OCI-LY7 (cell line): Measurements from ENCODE around the gene APOL6. TPM values are rescaled to one million over a fixed set of nuclear protein-coding genes. Genes with fewer than 3 reads are reported as not detected.

Source experiments
- BruUV-seq: library from RNA; stranded (reverse); fragments of 400-500 nt; replicated peaks from 2 replicates; lab custom pipeline; 2021; lab: Mats Ljungman, UMichigan
- CTCF ChIA-PET: fragments of 300-600 bp; sonication (Branson Sonifier 250); formaldehyde crosslinking; loops from one replicate; lab custom pipeline; 2022; ENCODE audit warnings: antibody characterized with exemption; ENCODE audit not compliant: unreplicated experiment; lab: Charles Lee
- POLR2A ChIA-PET: fragments of 300-600 bp; sonication (Branson Sonifier 250); formaldehyde crosslinking; loops from one replicate; lab custom pipeline; 2022; ENCODE audit warnings: antibody characterized with exemption; lab: Charles Lee
- DNase-seq: peaks from one replicate; pipeline ENCODE4 v3.0.0-alpha.2; 2015; ENCODE audit warnings: low spot score
- H2AFZ ChIP-seq: fragments of 200-600 bp; sonication (generic), shearing (Covaris generic); 2 replicates; pipeline ENCODE4 v1.6.1; 2014; ENCODE audit warnings: mild to moderate bottlenecking, antibody characterized with exemption, low read length, moderate library complexity
- H3K27ac ChIP-seq: fragments of 200-600 bp; sonication (generic); 2 replicates; pipeline ENCODE4 v1.5.1; 2014; ENCODE audit warnings: mixed run types, low read depth, mild to moderate bottlenecking, moderate library complexity, low read length, inconsistent platforms; ENCODE audit not compliant: poor library complexity, severe bottlenecking
- H3K36me3 ChIP-seq: fragments of 200-600 bp; sonication (generic); 2 replicates; pipeline ENCODE4 v1.6.1; 2014; ENCODE audit warnings: mild to moderate bottlenecking, antibody characterized with exemption, low read length, moderate library complexity, mixed read lengths; ENCODE audit not compliant: insufficient read depth
- H3K4me1 ChIP-seq: fragments of 200-600 bp; sonication (generic); 2 replicates; pipeline ENCODE4 v1.5.1; 2014; ENCODE audit warnings: mild to moderate bottlenecking, low read length; ENCODE audit not compliant: insufficient read depth, poor library complexity, severe bottlenecking
- H3K4me2 ChIP-seq: fragments of 200-600 bp; sonication (generic); 2 replicates; pipeline ENCODE4 v1.6.1; 2014; ENCODE audit warnings: mild to moderate bottlenecking, low read length
- H3K4me3 ChIP-seq: fragments of 200-600 bp; sonication (generic); 2 replicates; pipeline ENCODE4 v1.5.1; 2014; ENCODE audit warnings: mild to moderate bottlenecking, low read depth, low read length; ENCODE audit not compliant: poor library complexity, severe bottlenecking
- H3K79me2 ChIP-seq: fragments of 200-600 bp; sonication (generic); 2 replicates; pipeline ENCODE4 v1.6.1; 2016; ENCODE audit warnings: low read depth, mild to moderate bottlenecking, low read length, moderate library complexity, mixed read lengths; ENCODE audit not compliant: insufficient read depth
- H3K9me2 ChIP-seq: fragments of 200-600 bp; sonication (generic); 2 replicates; pipeline ENCODE4 v1.6.1; 2016; ENCODE audit warnings: mild to moderate bottlenecking, low read length, mixed read lengths; ENCODE audit not compliant: insufficient read depth
- H3K9me3 ChIP-seq: fragments of 200-600 bp; sonication (generic); 2 replicates; pipeline ENCODE4 v1.6.1; 2014; ENCODE audit warnings: mild to moderate bottlenecking, mixed run types, low read length, mixed read lengths
- H4K20me1 ChIP-seq: fragments of 200-600 bp; sonication (generic); 2 replicates; pipeline ENCODE4 v1.6.1; 2014; ENCODE audit warnings: mild to moderate bottlenecking, antibody characterized with exemption, low read length, moderate library complexity, mixed read lengths; ENCODE audit not compliant: insufficient read depth
- EZH2phosphoT487 ChIP-seq: fragments of 200-600 bp; sonication (generic); IDR thresholded peaks from 2 replicates; pipeline ENCODE4 v1.6.1; 2018; ENCODE audit warnings: low read depth, borderline replicate concordance, mild to moderate bottlenecking, mixed run types, antibody characterized with exemption, low read length, moderate library complexity, mixed read lengths
- intact Hi-C: fragments of 100-400 bp; cut with micrococcal nuclease; formaldehyde crosslinking; loops from one replicate; pipeline ENCODE4 v1.10.0; 2022; ENCODE audit not compliant: unreplicated experiment
- total RNA-seq, 2 experiments: library from RNA; depleted of rRNA in 1 of 2; stranded (reverse); fragments of >200 nt in 1 of 2; shearing (Covaris generic) in 1 of 2; gene quantifications; 2 replicates each; pipeline ENCODE4 v1.2.3, GENCODE V29; 2014 to 2022
- TF ChIP-seq, protein P1 (sequence below): fragments of 200-600 bp; sonication (generic); conservative IDR thresholded peaks from 2 replicates; pipeline ENCODE4 v1.5.1; 2014; ENCODE audit warnings: mild to moderate bottlenecking, antibody characterized with exemption, low read length, moderate library complexity, mixed read lengths

APOL6 gene
- total RNA-seq, 2 experiments from 2014 or later: 22.0 to 27.8 TPM

DNA sequence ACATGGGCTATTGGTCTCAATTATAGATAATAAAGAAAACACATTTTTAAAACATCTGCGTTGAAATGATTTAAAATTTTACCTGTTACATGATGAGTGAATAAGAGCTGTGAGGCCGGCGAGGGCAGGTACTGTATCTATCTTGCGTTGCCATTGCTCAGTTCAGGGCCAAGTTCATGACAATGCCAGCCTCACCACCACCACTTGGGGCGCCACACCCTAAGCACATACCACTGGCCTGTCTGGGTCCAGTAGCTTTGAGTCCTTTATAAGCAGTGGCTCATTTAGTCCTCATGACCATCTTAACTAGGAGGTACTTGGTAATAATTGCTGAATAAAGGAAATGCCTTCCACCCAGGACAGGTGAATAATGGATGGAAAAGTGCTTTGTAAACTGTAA, 16.6 kb upstream of the APOL6 start:
- no peak overlapping the region for H3K27ac ChIP-seq
- no peaks in the 10 kb centered on the region; the same call in 1 of the 2 replicates for H3K36me3 ChIP-seq
- H3K79me2 ChIP-seq: no peaks in the 10 kb centered on the region
- no peak overlapping the region for H3K4me2 ChIP-seq
- no peaks in the 10 kb centered on the region for H4K20me1 ChIP-seq
- no peaks in the 10 kb centered on the region for H3K9me2 ChIP-seq
- DNase-seq: peak; percentile 79
- H3K4me1 ChIP-seq: peaks cover 41% of the 10 kb centered on the region
- H3K4me3 ChIP-seq: no peak overlapping the region
- ChIA-PET CTCF (no interaction called here), POLR2A (interaction anchor here (0.6 to 1.5 kb wide), 4 partner anchors 11 to 122 kb away, joined by 3 to 4 read pairs (median 3); partner anchors contain the start of gene APOL6)
- no peaks in the 10 kb centered on the region for H3K9me3 ChIP-seq
- TF ChIP-seq, protein P1, sequence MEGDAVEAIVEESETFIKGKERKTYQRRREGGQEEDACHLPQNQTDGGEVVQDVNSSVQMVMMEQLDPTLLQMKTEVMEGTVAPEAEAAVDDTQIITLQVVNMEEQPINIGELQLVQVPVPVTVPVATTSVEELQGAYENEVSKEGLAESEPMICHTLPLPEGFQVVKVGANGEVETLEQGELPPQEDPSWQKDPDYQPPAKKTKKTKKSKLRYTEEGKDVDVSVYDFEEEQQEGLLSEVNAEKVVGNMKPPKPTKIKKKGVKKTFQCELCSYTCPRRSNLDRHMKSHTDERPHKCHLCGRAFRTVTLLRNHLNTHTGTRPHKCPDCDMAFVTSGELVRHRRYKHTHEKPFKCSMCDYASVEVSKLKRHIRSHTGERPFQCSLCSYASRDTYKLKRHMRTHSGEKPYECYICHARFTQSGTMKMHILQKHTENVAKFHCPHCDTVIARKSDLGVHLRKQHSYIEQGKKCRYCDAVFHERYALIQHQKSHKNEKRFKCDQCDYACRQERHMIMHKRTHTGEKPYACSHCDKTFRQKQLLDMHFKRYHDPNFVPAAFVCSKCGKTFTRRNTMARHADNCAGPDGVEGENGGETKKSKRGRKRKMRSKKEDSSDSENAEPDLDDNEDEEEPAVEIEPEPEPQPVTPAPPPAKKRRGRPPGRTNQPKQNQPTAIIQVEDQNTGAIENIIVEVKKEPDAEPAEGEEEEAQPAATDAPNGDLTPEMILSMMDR: peak; percentile 97
- TF ChIP-seq EZH2phosphoT487: no peak
- no peak overlapping the region for H2AFZ ChIP-seq
- intact Hi-C loops: loop anchor here (2.0 kb wide), 1 partner anchor 97 kb away; no protein-coding TSS in a partner anchor
- BruUV-seq: no TSS peak

DNA sequence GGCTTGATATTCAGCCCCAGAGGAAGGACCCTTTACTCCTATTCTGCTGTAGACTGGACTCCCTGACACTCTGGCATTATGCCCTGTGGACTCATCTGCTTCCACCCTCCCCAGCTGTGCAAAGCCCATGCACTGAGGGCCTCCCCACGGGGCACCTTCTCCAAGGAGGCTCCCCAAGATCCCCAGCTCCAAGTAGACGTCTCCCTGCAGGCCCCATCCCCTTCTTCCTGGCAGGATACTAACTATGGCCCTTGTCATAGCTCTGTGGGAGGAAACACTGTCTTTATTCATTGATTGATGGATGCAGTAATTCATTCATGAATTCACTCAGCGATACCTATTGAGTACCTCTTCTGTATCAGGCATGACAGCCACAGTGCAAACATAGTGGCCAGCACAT, 15.3 kb upstream of the APOL6 start:
- no peak for TF ChIP-seq EZH2phosphoT487
- TF ChIP-seq, protein P1: no peak
- H2AFZ ChIP-seq: no peak overlapping the region
- POLR2A ChIA-PET: no interaction called here

DNA sequence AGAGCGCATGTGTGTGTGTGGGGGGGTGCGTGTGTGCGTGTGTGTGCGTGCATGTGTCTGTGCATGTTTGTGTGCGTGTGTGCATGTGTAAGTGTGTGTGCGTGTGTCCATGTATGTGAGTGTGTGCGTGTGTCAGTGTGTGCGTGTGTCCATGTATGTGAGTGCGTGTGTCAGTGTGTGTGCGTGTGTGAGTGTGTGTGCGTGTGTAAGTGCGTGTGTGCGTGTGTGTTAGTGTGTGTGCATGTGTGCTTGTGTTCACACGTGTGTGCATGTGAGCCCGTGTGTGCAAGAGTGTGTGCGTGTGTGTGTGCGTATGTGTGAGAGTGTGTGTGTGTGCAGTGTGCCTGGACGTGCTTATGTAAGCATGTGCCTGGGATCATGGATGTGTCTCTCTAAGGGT, 14.7 kb upstream of the APOL6 start:
- CTCF ChIA-PET: interaction anchor here (0.9 kb wide), 1 partner anchor 13 kb away, joined by 3 read pairs; no protein-coding TSS in a partner anchor
- no peaks in the 10 kb centered on the region; the same call in 1 of the 2 replicates for H3K36me3 ChIP-seq
- no peaks in the 10 kb centered on the region for H3K9me3 ChIP-seq
- no TSS peak for BruUV-seq
- POLR2A ChIA-PET: no interaction called here
- H4K20me1 ChIP-seq: no peaks in the 10 kb centered on the region
- no peaks in the 10 kb centered on the region for H3K9me2 ChIP-seq
- DNase-seq: no peak
- no peaks in the 10 kb centered on the region for H3K79me2 ChIP-seq
- TF ChIP-seq, protein P1: no peak
- no peak for TF ChIP-seq EZH2phosphoT487
- H3K4me2 ChIP-seq: no peak overlapping the region
- peaks cover 30% of the 10 kb centered on the region for H3K4me1 ChIP-seq
- no peak overlapping the region for H3K27ac ChIP-seq
- no peak overlapping the region for H2AFZ ChIP-seq
- intact Hi-C loops: no loop called here
- H3K4me3 ChIP-seq: no peak overlapping the region

More for the DNA sequence above, 15.3 kb upstream of the APOL6 start:
- Histone ChIP-seq H3K27ac (no peak overlapping the region), H3K4me1 (peaks cover 30% of the 10 kb centered on the region), H3K36me3 (no peaks in the 10 kb centered on the region; the same call in 1 of the 2 replicates), H4K20me1 (no peaks in the 10 kb centered on the region), H3K9me3 (no peaks in the 10 kb centered on the region), H3K4me2 (no peak overlapping the region), H3K4me3 (no peak overlapping the region), H3K79me2 (no peaks in the 10 kb centered on the region), H3K9me2 (no peaks in the 10 kb centered on the region)
- CTCF ChIA-PET: no interaction called here
- no TSS peak for BruUV-seq
- DNase-seq: no peak
- intact Hi-C loops: no loop called here
